Fibroblast of mammary gland (primary cell): Measurements from ENCODE around the gene SARDH.

ENCODE experiments used
- DNase-seq: peaks from one replicate; pipeline ENCODE4 v3.0.0-alpha.2; 2010; ENCODE audit warnings: low read depth
- H3K4me3 ChIP-seq: 2 replicates; pipeline ENCODE4 v1.5.1; 2011; ENCODE audit warnings: low read depth, mild to moderate bottlenecking, low read length, moderate library complexity; ENCODE audit not compliant: control insufficient read depth
- TF ChIP-seq, protein P1 (sequence below): conservative IDR thresholded peaks from 2 replicates; pipeline ENCODE4 v1.5.1; 2011; ENCODE audit warnings: low read depth, low read length, inconsistent platforms; ENCODE audit not compliant: control insufficient read depth, insufficient read depth

Gene SARDH

GRCh38 chr9:133711428-133712220, 26.5 kb downstream of the SARDH start:
- no peak overlapping the region for H3K4me3 ChIP-seq
- TF ChIP-seq, protein P1, sequence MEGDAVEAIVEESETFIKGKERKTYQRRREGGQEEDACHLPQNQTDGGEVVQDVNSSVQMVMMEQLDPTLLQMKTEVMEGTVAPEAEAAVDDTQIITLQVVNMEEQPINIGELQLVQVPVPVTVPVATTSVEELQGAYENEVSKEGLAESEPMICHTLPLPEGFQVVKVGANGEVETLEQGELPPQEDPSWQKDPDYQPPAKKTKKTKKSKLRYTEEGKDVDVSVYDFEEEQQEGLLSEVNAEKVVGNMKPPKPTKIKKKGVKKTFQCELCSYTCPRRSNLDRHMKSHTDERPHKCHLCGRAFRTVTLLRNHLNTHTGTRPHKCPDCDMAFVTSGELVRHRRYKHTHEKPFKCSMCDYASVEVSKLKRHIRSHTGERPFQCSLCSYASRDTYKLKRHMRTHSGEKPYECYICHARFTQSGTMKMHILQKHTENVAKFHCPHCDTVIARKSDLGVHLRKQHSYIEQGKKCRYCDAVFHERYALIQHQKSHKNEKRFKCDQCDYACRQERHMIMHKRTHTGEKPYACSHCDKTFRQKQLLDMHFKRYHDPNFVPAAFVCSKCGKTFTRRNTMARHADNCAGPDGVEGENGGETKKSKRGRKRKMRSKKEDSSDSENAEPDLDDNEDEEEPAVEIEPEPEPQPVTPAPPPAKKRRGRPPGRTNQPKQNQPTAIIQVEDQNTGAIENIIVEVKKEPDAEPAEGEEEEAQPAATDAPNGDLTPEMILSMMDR: no peak
- DNase-seq: peak; percentile 55

DNA sequence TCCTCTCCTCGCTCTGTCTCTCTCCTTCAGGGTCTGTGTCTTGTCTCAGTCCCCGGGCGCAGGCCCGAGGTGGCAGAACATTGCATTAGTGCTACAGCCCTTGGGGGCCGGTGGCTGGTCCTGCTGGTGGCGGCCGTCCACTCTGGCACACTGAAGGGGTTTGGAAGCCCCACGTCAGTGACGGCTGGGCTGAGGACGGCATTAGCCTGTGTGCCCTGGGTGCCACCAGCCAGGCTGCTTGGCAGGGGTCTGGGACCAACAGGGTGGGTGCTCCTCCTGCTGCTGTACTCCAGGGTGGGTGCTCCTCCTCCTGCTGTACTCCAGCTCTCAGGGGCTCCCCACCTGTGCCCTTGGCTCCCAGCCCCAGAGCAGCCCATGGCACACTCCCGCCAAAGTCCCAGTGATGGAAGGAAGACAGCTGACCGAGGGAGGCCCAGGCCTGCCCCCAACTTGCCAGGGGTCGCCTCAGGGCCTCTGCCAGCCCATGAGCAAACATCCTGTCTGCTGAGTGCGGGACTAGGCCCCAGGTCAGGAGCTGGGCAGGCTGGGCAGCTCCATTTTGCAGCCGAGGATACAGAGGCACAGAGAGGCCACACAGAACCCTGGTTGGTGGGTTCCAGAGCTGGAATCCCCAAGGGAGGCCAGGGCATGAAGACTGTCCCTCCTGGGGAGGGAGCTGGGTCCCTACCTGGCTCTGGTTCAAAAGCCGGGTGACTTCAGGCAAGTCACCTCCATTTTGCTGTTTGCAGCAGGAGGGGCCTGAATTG, 27.3 kb downstream of the SARDH start:
- H3K4me3 ChIP-seq: no peak overlapping the region
- TF ChIP-seq, protein P1: no peak
- DNase-seq: no peak

GRCh38 chr9:133709691-133710571, 28.2 kb downstream of the SARDH start:
- no peak overlapping the region for H3K4me3 ChIP-seq
- TF ChIP-seq, protein P1: no peak
- no peak for DNase-seq

DNA sequence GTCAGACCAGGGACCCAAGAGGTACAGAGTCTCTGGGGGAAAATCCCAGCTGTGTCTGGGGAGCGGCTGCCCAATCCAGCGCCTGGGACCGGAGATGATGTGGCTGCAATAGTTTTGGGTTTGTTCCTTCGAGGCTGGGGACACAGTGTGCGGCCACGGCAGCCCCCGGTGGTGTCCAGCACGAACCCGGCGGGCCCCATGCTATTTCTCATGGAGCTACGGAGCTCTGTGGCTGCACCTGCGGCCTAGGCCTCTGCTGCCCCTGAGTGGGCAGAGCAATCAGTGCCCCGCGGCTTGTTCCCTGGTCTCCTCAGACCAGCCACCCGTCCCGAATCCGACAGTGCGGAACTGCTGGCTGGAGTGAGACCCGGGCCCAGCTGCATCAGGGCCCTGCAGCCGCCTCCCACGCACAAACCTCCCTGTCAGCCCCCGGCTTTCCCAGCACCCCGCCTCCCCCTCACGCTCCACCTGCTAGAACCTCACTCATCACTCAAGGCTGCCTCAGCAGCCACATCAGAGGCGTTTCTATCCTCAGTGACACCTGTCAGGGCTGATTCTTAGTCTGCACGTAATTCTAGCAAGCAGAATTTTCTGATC, 29.0 kb downstream of the SARDH start:
- TF ChIP-seq, protein P1: no peak
- H3K4me3 ChIP-seq: no peak overlapping the region
- DNase-seq: no peak

- TF ChIP-seq, protein P1: no peak
- no peak for DNase-seq
- H3K4me3 ChIP-seq: no peak overlapping the region
Measured at GRCh38 chr9:133708246-133709014, 29.7 kb downstream of the SARDH start.
